DND-41 (cell line): Measurements from ENCODE around the gene SPRYD3.

Experiments
- EZH2 ChIP-seq: IDR thresholded peaks from 3 replicates; pipeline ENCODE4 v1.6.1; 2012; ENCODE audit warnings: borderline replicate concordance, low read depth, mild to moderate bottlenecking, moderate library complexity, low read length, inconsistent platforms; ENCODE audit not compliant: severe bottlenecking
- TF ChIP-seq, protein P1 (sequence below): IDR thresholded peaks from 2 replicates; pipeline ENCODE4 v1.5.1; 2012; ENCODE audit warnings: borderline replicate concordance, low read length, moderate library complexity, mild to moderate bottlenecking; ENCODE audit not compliant: poor library complexity, severe bottlenecking; ENCODE audit errors: extremely low read depth

GRCh38 chr12:53097564-53098353 is 18.6 kb upstream of the SPRYD3 start, which contains the start of gene IGFBP6:
- TF ChIP-seq, protein P1, sequence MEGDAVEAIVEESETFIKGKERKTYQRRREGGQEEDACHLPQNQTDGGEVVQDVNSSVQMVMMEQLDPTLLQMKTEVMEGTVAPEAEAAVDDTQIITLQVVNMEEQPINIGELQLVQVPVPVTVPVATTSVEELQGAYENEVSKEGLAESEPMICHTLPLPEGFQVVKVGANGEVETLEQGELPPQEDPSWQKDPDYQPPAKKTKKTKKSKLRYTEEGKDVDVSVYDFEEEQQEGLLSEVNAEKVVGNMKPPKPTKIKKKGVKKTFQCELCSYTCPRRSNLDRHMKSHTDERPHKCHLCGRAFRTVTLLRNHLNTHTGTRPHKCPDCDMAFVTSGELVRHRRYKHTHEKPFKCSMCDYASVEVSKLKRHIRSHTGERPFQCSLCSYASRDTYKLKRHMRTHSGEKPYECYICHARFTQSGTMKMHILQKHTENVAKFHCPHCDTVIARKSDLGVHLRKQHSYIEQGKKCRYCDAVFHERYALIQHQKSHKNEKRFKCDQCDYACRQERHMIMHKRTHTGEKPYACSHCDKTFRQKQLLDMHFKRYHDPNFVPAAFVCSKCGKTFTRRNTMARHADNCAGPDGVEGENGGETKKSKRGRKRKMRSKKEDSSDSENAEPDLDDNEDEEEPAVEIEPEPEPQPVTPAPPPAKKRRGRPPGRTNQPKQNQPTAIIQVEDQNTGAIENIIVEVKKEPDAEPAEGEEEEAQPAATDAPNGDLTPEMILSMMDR, result no peak
- TF ChIP-seq EZH2, result peak; percentile 81
